Duodenal mucosa (tissue), 2 donors: ENCODE data around the gene PRPF19.
"Not testable (repeated sequence)": the region's sequence is repeated elsewhere in the genome, so short reads cannot be mapped to it uniquely, and the experiment has no call there.

Experiments used
- H3K27ac ChIP-seq: one replicate; pipeline ENCODE4 v1.7.0; 2013; ENCODE audit warnings: low read depth, low read length
- H3K27me3 ChIP-seq, 2 donors: one replicate each; pipeline ENCODE4 v1.7.0; 2013; ENCODE audit warnings: low read length in 2 of 2, control low read depth in 1 of 2; ENCODE audit not compliant: insufficient read depth in 2 of 2, control insufficient read depth in 1 of 2
- H3K36me3 ChIP-seq, 2 donors: one replicate each; pipeline ENCODE4 v1.7.0; 2013; ENCODE audit warnings: low read length in 2 of 2, control low read depth in 1 of 2; ENCODE audit not compliant: insufficient read depth in 2 of 2, control insufficient read depth in 1 of 2
- H3K4me1 ChIP-seq, 2 donors: one replicate each; pipeline ENCODE4 v1.7.0; 2013; ENCODE audit warnings: low read length in 2 of 2, control low read depth in 1 of 2; ENCODE audit not compliant: insufficient read depth in 2 of 2, control insufficient read depth in 1 of 2
- H3K4me3 ChIP-seq, 2 donors: one replicate each; pipeline ENCODE4 v1.7.0; 2013; ENCODE audit warnings: low read length in 2 of 2, low read depth in 1 of 2
- H3K9ac ChIP-seq, 2 donors: one replicate each; pipeline ENCODE4 v1.7.0; 2013; ENCODE audit warnings: low read length in 2 of 2, low read depth in 1 of 2
- H3K9me3 ChIP-seq, 2 donors: one replicate each; pipeline ENCODE4 v1.7.0; 2013; ENCODE audit warnings: low read length in 2 of 2, control low read depth in 1 of 2; ENCODE audit not compliant: control insufficient read depth in 1 of 2

Gene PRPF19

GRCh38 chr11:60910711-60911380, 4.5 kb upstream of the PRPF19 start:
- H3K27me3 ChIP-seq, result no peaks in the 10 kb centered on the region
- H3K36me3 ChIP-seq, result no peaks in the 10 kb centered on the region
- no peaks in the 10 kb centered on the region for H3K9me3 ChIP-seq
- H3K4me3 ChIP-seq, result no peak overlapping the region
- H3K9ac ChIP-seq, result no peak overlapping the region
- peaks cover 17 to 34% of the 10 kb centered on the region in 2 donors for H3K4me1 ChIP-seq
- H3K27ac ChIP-seq, result no peak overlapping the region

- Histone ChIP-seq H3K9me3 (no peaks in the 10 kb centered on the region), H3K9ac (no peak overlapping the region), H3K4me3 (no peak overlapping the region), H3K36me3 (no peaks in the 10 kb centered on the region), H3K27ac (no peak overlapping the region), H3K27me3 (no peaks in the 10 kb centered on the region), H3K4me1 (peaks cover 18 to 34% of the 10 kb centered on the region in 2 donors)
These were observed 3.9 kb upstream of the PRPF19 start for GRCh38 chr11:60910281-60910687.

- not testable (repeated sequence) for H3K9ac ChIP-seq, H3K27me3 ChIP-seq, H3K9me3 ChIP-seq, H3K27ac ChIP-seq, H3K4me3 ChIP-seq, H3K36me3 ChIP-seq
- peaks cover 23 to 34% of the 10 kb centered on the region in 2 donors for H3K4me1 ChIP-seq
These were observed 3.4 kb upstream of the PRPF19 start for GRCh38 chr11:60909680-60910280.

- Histone ChIP-seq H3K9ac (no peak overlapping the region), H3K4me3 (no peak overlapping the region), H3K27ac (no peak overlapping the region), H3K9me3 (no peaks in the 10 kb centered on the region), H3K4me1 (peaks cover 33% of the 10 kb centered on the region in 2 donors), H3K27me3 (no peaks in the 10 kb centered on the region), H3K36me3 (peaks cover under 1% of the 10 kb centered on the region in 2 donors)
These were observed 2.4 kb upstream of the PRPF19 start for GRCh38 chr11:60908803-60909202.

- H3K4me1 ChIP-seq, result peaks cover 24% of the 10 kb centered on the region in 2 donors
- no peaks in the 10 kb centered on the region for H3K27me3 ChIP-seq
- H3K36me3 ChIP-seq, result peaks cover 19 to 32% of the 10 kb centered on the region in 2 donors
- peak overlapping the region; percentile 75 to 76 for H3K9ac ChIP-seq
- peak overlapping the region; percentile 84 for H3K27ac ChIP-seq
- peak overlapping the region; percentile 69 to 84 for H3K4me3 ChIP-seq
- no peaks in the 10 kb centered on the region for H3K9me3 ChIP-seq
These were observed 753 bp downstream of the PRPF19 start for GRCh38 chr11:60905551-60906113.

- no peak overlapping the region for H3K27ac ChIP-seq
- H3K36me3 ChIP-seq, result peaks cover 23 to 38% of the 10 kb centered on the region in 2 donors
- H3K9me3 ChIP-seq, result no peaks in the 10 kb centered on the region
- H3K9ac ChIP-seq, result peak overlapping the region; percentile 75 to 76
- peaks cover 21 to 22% of the 10 kb centered on the region in 2 donors for H3K4me1 ChIP-seq
- no peaks in the 10 kb centered on the region for H3K27me3 ChIP-seq
- H3K4me3 ChIP-seq, result peak overlapping the region; percentile 69 to 84
These were observed 1.3 kb downstream of the PRPF19 start for GRCh38 chr11:60905047-60905446.

- no peak overlapping the region for H3K4me3 ChIP-seq
- H3K36me3 ChIP-seq, result peaks cover 36 to 57% of the 10 kb centered on the region in 2 donors
- no peak overlapping the region for H3K27ac ChIP-seq
- peaks cover 21 to 22% of the 10 kb centered on the region in 2 donors for H3K4me1 ChIP-seq
- no peak overlapping the region for H3K9ac ChIP-seq
- no peaks in the 10 kb centered on the region for H3K27me3 ChIP-seq
- no peaks in the 10 kb centered on the region for H3K9me3 ChIP-seq
These were observed 3.8 kb downstream of the PRPF19 start for GRCh38 chr11:60902625-60903024.

- Histone ChIP-seq H3K9ac (no peak overlapping the region), H3K27me3 (no peaks in the 10 kb centered on the region), H3K9me3 (no peaks in the 10 kb centered on the region), H3K27ac (no peak overlapping the region), H3K36me3 (peaks cover 44 to 73% of the 10 kb centered on the region in 2 donors), H3K4me1 (peaks cover 17 to 21% of the 10 kb centered on the region in 2 donors), H3K4me3 (no peak overlapping the region)
These were observed 5.5 kb downstream of the PRPF19 start for GRCh38 chr11:60900673-60901404.

GRCh38 chr11:60899977-60900376, 6.4 kb downstream of the PRPF19 start:
- Histone ChIP-seq H3K9me3 (no peaks in the 10 kb centered on the region), H3K36me3 (peaks cover 44 to 80% of the 10 kb centered on the region in 2 donors), H3K9ac (no peak overlapping the region), H3K4me3 (no peak overlapping the region), H3K27ac (no peak overlapping the region), H3K4me1 (peaks cover 9 to 13% of the 10 kb centered on the region in 2 donors), H3K27me3 (no peaks in the 10 kb centered on the region)
